Left renal cortex interstitium (tissue), 4 donors: ENCODE measurements around the gene BTBD2. TPM values are rescaled to one million over a fixed set of nuclear protein-coding genes. Genes with fewer than 3 reads are reported as not detected.

Source experiments
- DNase-seq, 4 donors: peaks; one replicate each; pipeline ENCODE4 v3.0.0-alpha.2; 2013; ENCODE audit warnings: low read depth in 4 of 4, low spot score in 2 of 4, missing footprints in 1 of 4
- polyA plus RNA-seq, 4 donors: library from polyadenylated mRNA; unstranded; fragments of 120-200 nt; gene quantifications; one replicate each; pipeline ENCODE4 v1.2.1, GENCODE V29; 2013; ENCODE audit not compliant: insufficient read length in 4 of 4

Gene BTBD2
- polyA plus RNA-seq, 4 donors, result 75.3 to 134 (median 112) TPM

- no peak for DNase-seq
These were observed 28.0 kb downstream of the BTBD2 start for GRCh38 chr19:1987197-1988187.

GRCh38 chr19:1986357-1987162 lies 29.0 kb downstream of the BTBD2 start:
- no peak for DNase-seq

GRCh38 chr19:1985588-1986356 lies 29.7 kb downstream of the BTBD2 start:
- no peak for DNase-seq

GRCh38 chr19:1984357-1984756 lies 31.2 kb downstream of the BTBD2 start:
- no peak for DNase-seq

GRCh38 chr19:1981253-1981652 lies 34.3 kb downstream of the BTBD2 start:
- no peak for DNase-seq

GRCh38 chr19:1980809-1981181 lies 34.7 kb downstream of the BTBD2 start:
- DNase-seq, result no peak

GRCh38 chr19:1980091-1980808 lies 35.3 kb downstream of the BTBD2 start:
- no peak for DNase-seq

- no peak for DNase-seq
These were observed 35.9 kb downstream of the BTBD2 start for GRCh38 chr19:1979642-1980041.

- DNase-seq, result no peak
These were observed 36.5 kb downstream of the BTBD2 start for GRCh38 chr19:1979017-1979416.

- no peak for DNase-seq
These were observed 37.1 kb downstream of the BTBD2 start for GRCh38 chr19:1978346-1978894.

GRCh38 chr19:1977120-1977519 lies 38.4 kb downstream of the BTBD2 start:
- DNase-seq, result no peak

- DNase-seq, result no peak
These were observed 40.4 kb downstream of the BTBD2 start for GRCh38 chr19:1975162-1975480.

- DNase-seq, result no peak
These were observed 40.9 kb downstream of the BTBD2 start for GRCh38 chr19:1974381-1975161.

GRCh38 chr19:1970806-1971502 lies 44.6 kb downstream of the BTBD2 start:
- DNase-seq, result no peak

- DNase-seq, result no peak
These were observed 45.3 kb downstream of the BTBD2 start for GRCh38 chr19:1970003-1970805.

- DNase-seq, result no peak
These were observed 46.1 kb downstream of the BTBD2 start for GRCh38 chr19:1969176-1970002.
